HL-60 (cell line): Measurements from ENCODE around the gene TECR.

ENCODE experiments used
- DNase-seq, 2 experiments: peaks; one replicate each; pipeline ENCODE4 v3.0.0-alpha.2; 2010 to 2020; ENCODE audit warnings: low read depth in 1 of 2, low spot score in 1 of 2
- H3K27ac ChIP-seq: fragments of 250-450 bp; sonication (Bioruptor Pico); replicated peaks from 2 replicates; pipeline ENCODE4 v1.5.1; 2020; ENCODE audit warnings: mild to moderate bottlenecking, moderate library complexity
- H3K27me3 ChIP-seq: fragments of 250-450 bp; sonication (Bioruptor Pico); 2 replicates; pipeline ENCODE4 v1.5.1; 2021; ENCODE audit warnings: mild to moderate bottlenecking, moderate library complexity; ENCODE audit not compliant: insufficient read depth, poor library complexity, severe bottlenecking
- H3K4me3 ChIP-seq: replicated peaks from 2 replicates; pipeline ENCODE4 v1.5.1; 2011; ENCODE audit warnings: mild to moderate bottlenecking, control low read depth, low read length; ENCODE audit not compliant: insufficient read depth
- GABPA ChIP-seq: IDR thresholded peaks from 2 replicates; pipeline ENCODE4 v1.6.1; 2012; ENCODE audit warnings: low read depth
- POLR2AphosphoS5 ChIP-seq: IDR thresholded peaks from 2 replicates; pipeline ENCODE4 v1.6.1; 2012; ENCODE audit warnings: low read depth
- REST ChIP-seq: IDR thresholded peaks from 2 replicates; pipeline ENCODE4 v1.6.1; 2012; ENCODE audit warnings: low read depth; ENCODE audit not compliant: insufficient replicate concordance
- SPI1 ChIP-seq: IDR thresholded peaks from 2 replicates; pipeline ENCODE4 v1.6.1; 2012; ENCODE audit warnings: low read depth, mild to moderate bottlenecking, borderline replicate concordance
- TF ChIP-seq, protein P1 (sequence below): IDR thresholded peaks from one replicate; pipeline ENCODE4 v1.5.1; 2011; ENCODE audit warnings: low read length, control low read depth, inconsistent platforms; ENCODE audit not compliant: insufficient read depth

TECR gene

DNA sequence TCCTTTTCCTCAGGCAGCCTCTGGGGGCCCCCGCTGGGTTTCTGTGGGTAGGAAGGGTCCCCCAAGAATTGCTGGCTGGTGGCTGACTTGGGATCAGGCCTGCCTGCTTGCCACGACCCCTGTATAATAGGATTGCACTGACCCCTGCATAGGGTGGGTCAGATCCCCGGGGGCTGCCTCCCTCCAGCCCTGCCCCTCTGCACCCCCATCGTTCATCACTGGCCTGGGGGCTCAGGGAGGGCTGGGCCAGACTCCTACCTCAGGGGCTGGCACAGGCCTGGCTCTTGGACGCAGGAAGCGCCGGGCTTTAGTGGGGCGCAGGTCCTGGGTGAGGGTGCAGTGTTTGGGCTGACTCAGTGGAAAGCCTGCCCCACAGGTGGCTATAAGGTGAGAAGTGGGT lies 31.9 kb downstream of the TECR start:
- no peak for TF ChIP-seq SPI1
- no peak for TF ChIP-seq POLR2AphosphoS5
- no peak for TF ChIP-seq REST
- no peak for TF ChIP-seq GABPA
- TF ChIP-seq, protein P1, sequence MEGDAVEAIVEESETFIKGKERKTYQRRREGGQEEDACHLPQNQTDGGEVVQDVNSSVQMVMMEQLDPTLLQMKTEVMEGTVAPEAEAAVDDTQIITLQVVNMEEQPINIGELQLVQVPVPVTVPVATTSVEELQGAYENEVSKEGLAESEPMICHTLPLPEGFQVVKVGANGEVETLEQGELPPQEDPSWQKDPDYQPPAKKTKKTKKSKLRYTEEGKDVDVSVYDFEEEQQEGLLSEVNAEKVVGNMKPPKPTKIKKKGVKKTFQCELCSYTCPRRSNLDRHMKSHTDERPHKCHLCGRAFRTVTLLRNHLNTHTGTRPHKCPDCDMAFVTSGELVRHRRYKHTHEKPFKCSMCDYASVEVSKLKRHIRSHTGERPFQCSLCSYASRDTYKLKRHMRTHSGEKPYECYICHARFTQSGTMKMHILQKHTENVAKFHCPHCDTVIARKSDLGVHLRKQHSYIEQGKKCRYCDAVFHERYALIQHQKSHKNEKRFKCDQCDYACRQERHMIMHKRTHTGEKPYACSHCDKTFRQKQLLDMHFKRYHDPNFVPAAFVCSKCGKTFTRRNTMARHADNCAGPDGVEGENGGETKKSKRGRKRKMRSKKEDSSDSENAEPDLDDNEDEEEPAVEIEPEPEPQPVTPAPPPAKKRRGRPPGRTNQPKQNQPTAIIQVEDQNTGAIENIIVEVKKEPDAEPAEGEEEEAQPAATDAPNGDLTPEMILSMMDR = no peak
- no peaks in the 10 kb centered on the region for H3K27me3 ChIP-seq
- H3K4me3 ChIP-seq = no peak overlapping the region
- DNase-seq = no peak
- H3K27ac ChIP-seq = no peak overlapping the region

DNA sequence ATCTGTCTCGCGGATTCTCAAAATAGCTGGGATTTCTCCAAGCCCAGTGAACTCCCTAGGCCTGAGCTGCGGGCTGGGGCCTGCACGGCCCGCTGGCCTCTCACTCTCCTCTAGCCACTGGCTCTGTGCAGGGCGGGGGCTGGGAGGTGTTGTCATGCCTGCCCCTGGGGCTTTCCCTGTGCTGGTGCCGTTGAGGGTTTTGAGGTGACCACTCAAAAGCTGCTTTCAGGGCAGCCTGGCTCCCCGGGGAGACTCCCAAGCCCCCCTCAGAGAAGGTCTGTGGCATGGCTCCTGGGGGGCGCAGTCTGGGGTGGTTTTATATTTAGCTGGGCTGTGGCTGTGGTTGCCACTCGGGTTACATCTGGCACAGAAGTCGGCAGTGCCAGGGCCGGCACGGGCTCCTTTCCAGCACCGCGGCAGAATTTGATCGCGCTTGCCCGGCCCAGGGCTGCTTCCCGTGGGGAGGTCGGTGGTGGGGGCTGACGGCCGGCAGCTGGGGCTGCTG lies 32.5 kb downstream of the TECR start:
- H3K27me3 ChIP-seq = no peaks in the 10 kb centered on the region
- no peak for DNase-seq
- no peak overlapping the region for H3K27ac ChIP-seq
- H3K4me3 ChIP-seq = no peak overlapping the region
- TF ChIP-seq POLR2AphosphoS5 = no peak

- H3K4me3 ChIP-seq = no peak overlapping the region
- TF ChIP-seq GABPA (no peak), POLR2AphosphoS5 (no peak), SPI1 (no peak), REST (no peak)
- TF ChIP-seq, protein P1 = no peak
- no peak overlapping the region for H3K27ac ChIP-seq
- H3K27me3 ChIP-seq = no peaks in the 10 kb centered on the region
- DNase-seq = no peak
Observed at GRCh38 chr19:14562660-14563589, 33.5 kb downstream of the TECR start.

DNA sequence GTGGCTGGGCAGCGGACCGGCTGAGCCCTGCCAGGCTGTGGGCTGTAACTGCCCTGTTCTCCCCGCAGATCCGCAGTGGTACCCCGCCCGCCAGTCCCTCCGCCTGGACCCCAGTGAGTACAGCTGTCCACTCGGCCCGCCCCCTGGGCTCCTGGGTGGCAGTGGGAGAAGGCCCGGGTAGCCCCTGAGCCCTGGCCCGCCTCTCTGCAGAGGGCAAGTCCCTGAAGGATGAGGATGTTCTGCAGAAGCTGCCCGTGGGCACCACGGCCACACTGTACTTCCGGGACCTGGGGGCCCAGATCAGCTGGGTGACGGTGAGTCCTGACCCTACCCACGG lies 34.2 kb downstream of the TECR start:
- no peak for DNase-seq
- TF ChIP-seq, protein P1 = no peak
- TF ChIP-seq REST (no peak), SPI1 (no peak), POLR2AphosphoS5 (no peak), GABPA (no peak)
- no peaks in the 10 kb centered on the region for H3K27me3 ChIP-seq
- H3K27ac ChIP-seq = no peak overlapping the region
- H3K4me3 ChIP-seq = no peak overlapping the region
